Activated CD8-positive, alpha-beta memory T cell treated with anti-CD3 and anti-CD28 coated beads for 1 hour (primary cell): ENCODE results near the gene JAG2.
A peak's percentile ranks its signal among the peaks of the same experiment; 100 is the strongest.

Experiments
- DNase-seq, 2 donors: peaks; one replicate each; pipeline ENCODE4 v3.0.0-alpha.2; 2020; ENCODE audit warnings: low read depth in 1 of 2; ENCODE audit errors: extremely low read depth in 1 of 2

The JAG2 gene

GRCh38 chr14:105184461-105184860, 15.9 kb upstream of the JAG2 start:
- no peak for DNase-seq

- DNase-seq: no peak
Observed at GRCh38 chr14:105182296-105183020, 13.9 kb upstream of the JAG2 start.

- DNase-seq: no peak
Observed at GRCh38 chr14:105181549-105182295, 13.1 kb upstream of the JAG2 start.

- DNase-seq: peak; percentile 59 to 81
Observed at GRCh38 chr14:105180592-105181548, 12.3 kb upstream of the JAG2 start, which contains the start of gene NUDT14. Gene NUDT14 (minus strand): TSS chr14:105181312. CDS start chr14:105181209, 103 bp downstream.

- no peak for DNase-seq
Observed at GRCh38 chr14:105179191-105179590, 10.6 kb upstream of the JAG2 start.

- DNase-seq: no peak
Observed at GRCh38 chr14:105178868-105179140, 10.2 kb upstream of the JAG2 start.

GRCh38 chr14:105178069-105178867, 9.7 kb upstream of the JAG2 start:
- DNase-seq: no peak

- no peak for DNase-seq
Observed at GRCh38 chr14:105177082-105177481, 8.5 kb upstream of the JAG2 start.

GRCh38 chr14:105176513-105176912, 7.9 kb upstream of the JAG2 start:
- DNase-seq: no peak

- no peak for DNase-seq
Observed at GRCh38 chr14:105173901-105174894, 5.6 kb upstream of the JAG2 start.

- no peak for DNase-seq
Observed at GRCh38 chr14:105173145-105173544, 4.6 kb upstream of the JAG2 start.

- no peak for DNase-seq
Observed at GRCh38 chr14:105172476-105172875, 3.9 kb upstream of the JAG2 start.

GRCh38 chr14:105171004-105171673, 2.6 kb upstream of the JAG2 start:
- no peak for DNase-seq

- no peak for DNase-seq
Observed at GRCh38 chr14:105169776-105170655, 1.4 kb upstream of the JAG2 start.

- no peak for DNase-seq
Observed at GRCh38 chr14:105168979-105169507, 467 bp upstream of the JAG2 start.

- no peak for DNase-seq
Observed at GRCh38 chr14:105168093-105168420, 519 bp downstream of the JAG2 start.

GRCh38 chr14:105167303-105168092, 1.1 kb downstream of the JAG2 start:
- no peak for DNase-seq
